Ectodermal cell (in vitro differentiated cells): Measurements from ENCODE around the gene PRSS57.

Source experiments
- H3K27ac ChIP-seq: 2 replicates; pipeline ENCODE4 v1.7.0; 2013; ENCODE audit warnings: mild to moderate bottlenecking, low read depth, low read length; ENCODE audit not compliant: insufficient read depth, poor library complexity, severe bottlenecking
- H3K27me3 ChIP-seq: 2 replicates; pipeline ENCODE4 v1.7.0; 2013; ENCODE audit warnings: mild to moderate bottlenecking, low read length; ENCODE audit not compliant: insufficient read depth, control insufficient read depth, poor library complexity, severe bottlenecking
- H3K36me3 ChIP-seq: one replicate; pipeline ENCODE4 v1.7.0; 2013; ENCODE audit warnings: low read length; ENCODE audit not compliant: control insufficient read depth, insufficient read depth
- H3K4me1 ChIP-seq: one replicate; pipeline ENCODE4 v1.7.0; 2013; ENCODE audit warnings: low read length; ENCODE audit not compliant: control insufficient read depth, insufficient read depth
- H3K4me3 ChIP-seq: 2 replicates; pipeline ENCODE4 v1.7.0; 2013; ENCODE audit warnings: low read depth, low read length, control low read depth; ENCODE audit not compliant: insufficient read depth
- H3K9me3 ChIP-seq: 2 replicates; pipeline ENCODE4 v1.7.0; 2013; ENCODE audit warnings: mild to moderate bottlenecking, low read length, moderate library complexity; ENCODE audit not compliant: control insufficient read depth
- WGBS, 2 experiments: methylation state at CpG; one replicate each; pipeline ENCODE4 v1.1.7; 2013; ENCODE audit warnings: missing lambda C conversion rate in 2 of 2; 5-methylcytosine and 5-hydroxymethylcytosine counted together

The PRSS57 gene

GRCh38 chr19:680287-681028, 14.8 kb downstream of the PRSS57 start:
- WGBS, 2 experiments: 0 to 1% methylated on average over 70 of the region's 70 CpGs
- Histone ChIP-seq H3K27me3 (peaks cover 24% of the 10 kb centered on the region), H3K4me1 (peaks cover 3% of the 10 kb centered on the region), H3K27ac (peak overlapping the region; percentile 87), H3K36me3 (no peaks in the 10 kb centered on the region), H3K9me3 (no peaks in the 10 kb centered on the region), H3K4me3 (peak overlapping the region; percentile 79)

GRCh38 chr19:679418-680286, 15.6 kb downstream of the PRSS57 start:
- Histone ChIP-seq H3K27ac (peak overlapping the region; percentile 87), H3K4me3 (peak overlapping the region; percentile 79), H3K27me3 (peaks cover 32% of the 10 kb centered on the region), H3K9me3 (no peaks in the 10 kb centered on the region), H3K4me1 (peaks cover 3% of the 10 kb centered on the region), H3K36me3 (no peaks in the 10 kb centered on the region)
- 5 to 6% methylated on average over 69 of the region's 69 CpGs for WGBS, 2 experiments

GRCh38 chr19:678791-679388, 16.4 kb downstream of the PRSS57 start:
- peaks cover 3% of the 10 kb centered on the region for H3K4me1 ChIP-seq
- WGBS, 2 experiments: 83 to 86% methylated on average over 16 of the region's 16 CpGs
- no peaks in the 10 kb centered on the region for H3K9me3 ChIP-seq
- H3K36me3 ChIP-seq: no peaks in the 10 kb centered on the region
- peaks cover 37% of the 10 kb centered on the region for H3K27me3 ChIP-seq
- H3K27ac ChIP-seq: no peak overlapping the region
- no peak overlapping the region for H3K4me3 ChIP-seq

GRCh38 chr19:677601-678436, 17.4 kb downstream of the PRSS57 start:
- 86% methylated on average over 22 of the region's 22 CpGs for WGBS, 2 experiments
- H3K27me3 ChIP-seq: peaks cover 37% of the 10 kb centered on the region
- no peak overlapping the region for H3K27ac ChIP-seq
- H3K9me3 ChIP-seq: no peaks in the 10 kb centered on the region
- H3K4me1 ChIP-seq: peaks cover 3% of the 10 kb centered on the region
- H3K36me3 ChIP-seq: no peaks in the 10 kb centered on the region
- no peak overlapping the region for H3K4me3 ChIP-seq

- WGBS, 2 experiments: 37 to 40% methylated on average over 15 of the region's 15 CpGs
Observed at GRCh38 chr19:677201-677600, 18.1 kb downstream of the PRSS57 start.

GRCh38 chr19:676339-677105, 18.7 kb downstream of the PRSS57 start, which contains the start of gene FSTL3:
Gene FSTL3, plus strand, starts transcription at chr19:676392. Its CDS starts 32 bp downstream, at chr19:676424.
- 17 to 19% methylated on average over 63 of the region's 63 CpGs for WGBS, 2 experiments
- H3K36me3 ChIP-seq: no peaks in the 10 kb centered on the region
- H3K27me3 ChIP-seq: peaks cover 37% of the 10 kb centered on the region
- H3K27ac ChIP-seq: no peak within 1 kb of the TSS
- H3K9me3 ChIP-seq: no peaks in the 10 kb centered on the region
- no peak within 1 kb of the TSS for H3K4me3 ChIP-seq
- H3K4me1 ChIP-seq: peaks cover 3% of the 10 kb centered on the region

More at GRCh38 chr19:677201-677600, 18.1 kb downstream of the PRSS57 start:
- Histone ChIP-seq H3K27ac (no peak overlapping the region), H3K4me1 (peaks cover 3% of the 10 kb centered on the region), H3K4me3 (no peak overlapping the region), H3K36me3 (no peaks in the 10 kb centered on the region), H3K27me3 (peaks cover 37% of the 10 kb centered on the region), H3K9me3 (no peaks in the 10 kb centered on the region)

GRCh38 chr19:676007-676338, 19.3 kb downstream of the PRSS57 start:
- Histone ChIP-seq H3K4me3 (no peak overlapping the region), H3K36me3 (no peaks in the 10 kb centered on the region), H3K4me1 (peaks cover 3% of the 10 kb centered on the region), H3K27me3 (peaks cover 37% of the 10 kb centered on the region), H3K9me3 (no peaks in the 10 kb centered on the region), H3K27ac (no peak overlapping the region)
- WGBS, 2 experiments: 33% methylated on average over 31 of the region's 31 CpGs

- 89 to 90% methylated on average over 38 of the region's 38 CpGs for WGBS, 2 experiments
- Histone ChIP-seq H3K27me3 (peaks cover 37% of the 10 kb centered on the region), H3K4me1 (peaks cover 2% of the 10 kb centered on the region), H3K9me3 (no peaks in the 10 kb centered on the region), H3K36me3 (no peaks in the 10 kb centered on the region), H3K27ac (no peak overlapping the region), H3K4me3 (no peak overlapping the region)
Observed at GRCh38 chr19:674282-675151, 20.7 kb downstream of the PRSS57 start.
